Measurements from ENCODE around the gene ASPN. TPM values are rescaled to one million over a fixed set of nuclear protein-coding genes. Genes with fewer than 3 reads are reported as not detected.

The ASPN gene
- total and polyA plus RNA-seq, 2 experiments from 2014 or later = 0.82 TPM; not detected in 1

GRCh38 chr9:92483627-92484545 is 1.6 kb upstream of the ASPN start (continued):
- TF ChIP-seq EZH2 (IDR thresholded peaks at IDR 0.05; ENCODE audit: low read depth, unreplicated experiment) (no peak), REST (IDR thresholded peaks at IDR 0.05; ENCODE audit: unreplicated experiment) (no peak), ZNF331 (CRISPR knock-in tag; IDR thresholded peaks at IDR 0.05; ENCODE audit: low read depth) (no peak), STAT1 (IDR thresholded peaks at IDR 0.05; ENCODE audit: unreplicated experiment) (no peak), POLR2AphosphoS5 (IDR thresholded peaks at IDR 0.05; ENCODE audit: low read depth) (no peak)

- H3K27ac Mint-ChIP-seq = no peak overlapping the region
- Histone ChIP-seq H3K4me1 (ENCODE audit: insufficient read depth) (peaks cover 23% of the 10 kb centered on the region), H3K9me2 (ENCODE audit: insufficient read depth) (no peaks in the 10 kb centered on the region), H4K20me1 (replicated peaks; ENCODE audit: insufficient read depth) (no peaks in the 10 kb centered on the region), H3K27me3 (ENCODE audit: insufficient read depth) (no peaks in the 10 kb centered on the region), H3K36me3 (ENCODE audit: insufficient read depth) (no peaks in the 10 kb centered on the region), H3K79me2 (replicated peaks; ENCODE audit: insufficient read depth) (no peaks in the 10 kb centered on the region), H3K4me2 (no peak overlapping the region), H3F3A (replicated peaks; ENCODE audit: low read depth) (no peaks in the 10 kb centered on the region), H3K27ac (ENCODE audit: low read depth) (no peak overlapping the region), H3K4me3 (no peak overlapping the region), H2AFZ (no peak overlapping the region)
- peaks cover 12% of the 10 kb centered on the region for H3K4me1 Mint-ChIP-seq
- DNase-seq (ENCODE audit: low spot score) = no peak
- H3K4me3 Mint-ChIP-seq = no peak overlapping the region
- H3K27me3 Mint-ChIP-seq (ENCODE audit: insufficient read depth, low read depth, poor library complexity) = no peaks in the 10 kb centered on the region
- H3K36me3 Mint-ChIP-seq (ENCODE audit: low read depth) = no peaks in the 10 kb centered on the region
- TF ChIP-seq EZH2phosphoT487 (IDR thresholded peaks at IDR 0.05; ENCODE audit: unreplicated experiment) = no peak
- TF ChIP-seq CREB1 (CRISPR knock-in tag; IDR thresholded peaks at IDR 0.05; ENCODE audit: low read depth) = no peak
- no peak for ATAC-seq
- H3K9me3 Mint-ChIP-seq = no peaks in the 10 kb centered on the region
Observed at GRCh38 chr9:92482805-92483204, 499 bp upstream of the ASPN start.

- Mint-ChIP-seq H3K9me3 (no peaks in the 10 kb centered on the region), H3K4me3 (no peak overlapping the region), H3K27me3 (ENCODE audit: insufficient read depth, low read depth, poor library complexity) (no peaks in the 10 kb centered on the region), H3K4me1 (peaks cover 12% of the 10 kb centered on the region), H3K36me3 (ENCODE audit: low read depth) (no peaks in the 10 kb centered on the region), H3K27ac (peak overlapping the region; percentile 28)
- H3K36me3 ChIP-seq (ENCODE audit: insufficient read depth) = no peaks in the 10 kb centered on the region
- H4K20me1 ChIP-seq (replicated peaks; ENCODE audit: insufficient read depth) = no peaks in the 10 kb centered on the region
- ATAC-seq (no peak), DNase-seq (ENCODE audit: low spot score) (no peak)
- H3K79me2 ChIP-seq (replicated peaks; ENCODE audit: insufficient read depth) = no peaks in the 10 kb centered on the region
- H3K4me2 ChIP-seq = peak overlapping the region; percentile 60
- H3K27ac ChIP-seq (ENCODE audit: low read depth) = 0 out of 2 replicates have a peak overlapping the region, but pooled peaks have one; percentile 27
- no peaks in the 10 kb centered on the region for H3K27me3 ChIP-seq (ENCODE audit: insufficient read depth)
- peaks cover 23% of the 10 kb centered on the region for H3K4me1 ChIP-seq (ENCODE audit: insufficient read depth)
- H3K9me2 ChIP-seq (ENCODE audit: insufficient read depth) = no peaks in the 10 kb centered on the region
- H2AFZ ChIP-seq = no peak overlapping the region
- no peak overlapping the region for H3K4me3 ChIP-seq
- no peaks in the 10 kb centered on the region for H3F3A ChIP-seq (replicated peaks; ENCODE audit: low read depth)
- TF ChIP-seq CREB1 (CRISPR knock-in tag; IDR thresholded peaks at IDR 0.05; ENCODE audit: low read depth) (no peak), JUNB (IDR thresholded peaks at IDR 0.05; ENCODE audit: unreplicated experiment) (no peak), REST (IDR thresholded peaks at IDR 0.05; ENCODE audit: unreplicated experiment) (no peak), ZNF114 (CRISPR knock-in tag; IDR thresholded peaks at IDR 0.05) (no peak), POLR2AphosphoS5 (IDR thresholded peaks at IDR 0.05; ENCODE audit: low read depth) (no peak), NANOG (IDR thresholded peaks at IDR 0.05; ENCODE audit: borderline replicate concordance) (no peak), STAT1 (IDR thresholded peaks at IDR 0.05; ENCODE audit: unreplicated experiment) (no peak), EZH2 (IDR thresholded peaks at IDR 0.05; ENCODE audit: low read depth, unreplicated experiment) (no peak)
- TF ChIP-seq, protein P1, sequence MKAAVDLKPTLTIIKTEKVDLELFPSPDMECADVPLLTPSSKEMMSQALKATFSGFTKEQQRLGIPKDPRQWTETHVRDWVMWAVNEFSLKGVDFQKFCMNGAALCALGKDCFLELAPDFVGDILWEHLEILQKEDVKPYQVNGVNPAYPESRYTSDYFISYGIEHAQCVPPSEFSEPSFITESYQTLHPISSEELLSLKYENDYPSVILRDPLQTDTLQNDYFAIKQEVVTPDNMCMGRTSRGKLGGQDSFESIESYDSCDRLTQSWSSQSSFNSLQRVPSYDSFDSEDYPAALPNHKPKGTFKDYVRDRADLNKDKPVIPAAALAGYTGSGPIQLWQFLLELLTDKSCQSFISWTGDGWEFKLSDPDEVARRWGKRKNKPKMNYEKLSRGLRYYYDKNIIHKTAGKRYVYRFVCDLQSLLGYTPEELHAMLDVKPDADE (IDR thresholded peaks at IDR 0.05) = no peak
Observed at GRCh38 chr9:92480986-92481633, 1.2 kb downstream of the ASPN start.

Data from GM23338 (cell line).